Fibroblast of villous mesenchyme (primary cell): ENCODE data around the gene HOXA4. TPM values are rescaled to one million over a fixed set of nuclear protein-coding genes. Genes with fewer than 3 reads are reported as not detected.

Experiments used
- DNase-seq: peaks from one replicate; pipeline ENCODE4 v3.0.0-alpha.2; 2010; ENCODE audit warnings: low read depth
- H3K4me3 ChIP-seq: 2 replicates; pipeline ENCODE4 v1.5.1; 2011; ENCODE audit warnings: low read depth, mild to moderate bottlenecking, low read length
- total RNA-seq: library from RNA; depleted of rRNA; stranded (reverse); fragments of >200 nt; gene quantifications from 2 replicates; pipeline ENCODE4 v1.2.3, GENCODE V29; 2012
- TF ChIP-seq, protein P1 (sequence below): IDR thresholded peaks from 2 replicates; pipeline ENCODE4 v1.5.1; 2012; ENCODE audit warnings: low read depth, mild to moderate bottlenecking, low read length; ENCODE audit not compliant: insufficient read depth

The HOXA4 gene
- total RNA-seq, 1 donor: 1.3 TPM

DNA sequence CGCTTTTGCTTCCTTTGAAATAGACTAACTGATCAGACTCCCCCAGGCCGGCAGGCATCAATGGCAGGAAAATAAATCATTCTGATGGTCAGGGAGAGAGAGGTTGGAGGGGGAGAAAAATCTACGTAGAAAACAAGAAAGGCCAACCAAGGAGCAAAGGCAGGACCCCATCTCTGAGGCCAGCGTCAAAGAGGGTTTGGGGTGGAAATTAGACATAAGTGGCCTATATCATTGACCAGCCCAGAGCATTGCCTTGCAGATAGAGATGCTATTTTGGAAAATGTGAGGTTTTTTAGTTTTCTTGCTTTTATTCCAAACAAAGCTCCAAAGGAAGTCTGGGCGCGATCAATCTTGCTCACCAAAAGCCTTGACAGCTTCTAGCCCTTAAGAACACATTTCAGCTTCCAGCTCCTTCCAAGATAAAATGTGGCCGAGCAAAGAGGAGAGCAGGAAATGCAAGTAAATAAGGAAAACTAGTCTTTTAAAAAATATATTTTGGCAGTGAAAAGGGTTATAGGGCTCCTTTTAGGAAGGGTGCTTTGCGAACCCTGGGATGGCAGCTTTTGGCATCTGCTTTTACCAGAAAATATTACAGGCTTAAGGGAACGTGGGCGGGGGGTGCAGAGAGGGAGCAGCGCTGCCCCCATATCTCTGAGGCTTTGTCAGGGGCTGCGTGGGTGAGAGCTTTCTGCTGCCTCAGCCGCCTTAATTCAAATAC lies 26.1 kb downstream of the HOXA4 start:
- TF ChIP-seq, protein P1, sequence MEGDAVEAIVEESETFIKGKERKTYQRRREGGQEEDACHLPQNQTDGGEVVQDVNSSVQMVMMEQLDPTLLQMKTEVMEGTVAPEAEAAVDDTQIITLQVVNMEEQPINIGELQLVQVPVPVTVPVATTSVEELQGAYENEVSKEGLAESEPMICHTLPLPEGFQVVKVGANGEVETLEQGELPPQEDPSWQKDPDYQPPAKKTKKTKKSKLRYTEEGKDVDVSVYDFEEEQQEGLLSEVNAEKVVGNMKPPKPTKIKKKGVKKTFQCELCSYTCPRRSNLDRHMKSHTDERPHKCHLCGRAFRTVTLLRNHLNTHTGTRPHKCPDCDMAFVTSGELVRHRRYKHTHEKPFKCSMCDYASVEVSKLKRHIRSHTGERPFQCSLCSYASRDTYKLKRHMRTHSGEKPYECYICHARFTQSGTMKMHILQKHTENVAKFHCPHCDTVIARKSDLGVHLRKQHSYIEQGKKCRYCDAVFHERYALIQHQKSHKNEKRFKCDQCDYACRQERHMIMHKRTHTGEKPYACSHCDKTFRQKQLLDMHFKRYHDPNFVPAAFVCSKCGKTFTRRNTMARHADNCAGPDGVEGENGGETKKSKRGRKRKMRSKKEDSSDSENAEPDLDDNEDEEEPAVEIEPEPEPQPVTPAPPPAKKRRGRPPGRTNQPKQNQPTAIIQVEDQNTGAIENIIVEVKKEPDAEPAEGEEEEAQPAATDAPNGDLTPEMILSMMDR: no peak
- H3K4me3 ChIP-seq: no peak overlapping the region
- DNase-seq: no peak

DNA sequence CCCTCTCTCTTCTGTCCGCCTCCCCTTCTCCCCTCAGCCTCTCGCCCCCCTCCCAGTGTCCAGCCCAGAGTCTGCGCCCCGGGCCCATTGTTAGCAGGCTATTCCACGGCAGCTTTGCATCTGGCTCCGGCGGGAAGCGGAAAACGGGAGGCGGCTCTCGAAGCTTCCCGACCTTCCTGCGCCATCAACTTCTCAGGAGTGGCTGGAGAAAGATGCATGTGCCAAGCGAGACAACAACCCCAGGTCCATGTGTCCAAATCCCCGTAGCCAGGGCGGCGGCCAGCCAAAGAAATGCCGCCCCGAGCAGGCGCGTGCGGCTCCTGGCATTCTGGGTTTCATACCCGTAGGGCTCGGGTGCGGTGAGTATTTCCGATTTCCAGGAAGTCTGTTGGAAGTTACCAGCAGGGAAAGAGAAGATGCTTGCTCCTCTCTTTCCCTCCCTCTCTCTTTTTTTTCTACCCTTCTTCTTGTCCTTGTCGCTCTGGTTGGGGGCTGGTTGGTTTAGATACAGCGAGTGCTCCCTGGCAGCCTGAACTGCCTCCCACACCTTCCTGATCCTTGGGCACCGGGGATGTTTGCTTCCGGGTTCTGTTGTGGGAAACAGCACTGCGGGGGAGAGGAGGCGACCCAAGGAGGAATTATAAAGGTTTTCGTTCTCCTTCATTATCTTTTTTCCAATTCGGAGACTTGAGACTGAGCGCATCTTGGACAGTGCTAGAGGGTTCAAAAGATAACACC lies 26.9 kb downstream of the HOXA4 start:
- TF ChIP-seq, protein P1: no peak
- no peak for DNase-seq
- H3K4me3 ChIP-seq: no peak overlapping the region

DNA sequence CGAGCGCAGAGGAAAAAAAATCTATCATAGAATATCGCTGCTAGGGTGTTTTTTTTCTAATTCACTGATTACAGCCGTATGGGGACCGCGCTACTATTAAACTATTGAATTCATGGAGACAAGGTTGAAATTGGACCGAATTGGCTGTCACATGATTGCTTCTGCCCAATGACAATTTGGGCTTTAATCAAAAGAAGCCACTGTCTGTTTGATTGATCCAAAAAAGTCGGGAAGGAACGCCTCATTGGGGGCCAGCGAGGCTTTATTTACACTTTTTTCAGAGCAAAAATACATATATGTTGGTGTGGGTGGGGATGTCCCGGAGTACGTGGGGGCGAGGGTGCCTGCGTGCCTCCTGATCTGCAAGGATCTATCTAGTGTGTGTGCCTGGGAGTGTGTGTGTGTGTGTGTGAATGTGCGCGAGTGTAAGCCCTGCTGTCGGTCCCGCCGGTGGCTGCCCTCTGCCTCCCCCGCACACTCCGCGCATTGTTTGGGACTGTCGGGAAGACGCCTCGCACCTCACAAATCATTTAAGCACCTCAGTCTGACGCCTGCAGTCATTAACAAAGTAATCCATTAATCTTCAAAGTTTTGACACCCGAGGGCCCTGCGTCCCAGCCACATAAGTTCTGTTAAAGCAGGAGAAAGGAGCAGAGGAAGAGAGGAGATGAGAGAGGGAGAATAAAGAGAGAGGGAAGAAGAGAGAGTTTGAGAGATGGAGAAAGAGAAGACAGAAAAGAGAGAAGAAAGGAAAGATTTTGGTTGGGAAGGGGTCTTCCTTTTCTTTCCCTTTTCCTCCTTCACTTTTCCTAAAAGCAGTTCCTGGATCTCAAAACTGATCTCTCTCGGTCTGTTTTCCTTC lies 27.7 kb downstream of the HOXA4 start, which contains the start of gene HOXA2:
Gene HOXA2, minus strand, starts transcription at position 103 of the 862 bp plus-strand sequence. CDS start 183 bp downstream, outside the sequence.
- no peak for DNase-seq
- TF ChIP-seq, protein P1: no peak
- no peak within 1 kb of the TSS for H3K4me3 ChIP-seq

DNA sequence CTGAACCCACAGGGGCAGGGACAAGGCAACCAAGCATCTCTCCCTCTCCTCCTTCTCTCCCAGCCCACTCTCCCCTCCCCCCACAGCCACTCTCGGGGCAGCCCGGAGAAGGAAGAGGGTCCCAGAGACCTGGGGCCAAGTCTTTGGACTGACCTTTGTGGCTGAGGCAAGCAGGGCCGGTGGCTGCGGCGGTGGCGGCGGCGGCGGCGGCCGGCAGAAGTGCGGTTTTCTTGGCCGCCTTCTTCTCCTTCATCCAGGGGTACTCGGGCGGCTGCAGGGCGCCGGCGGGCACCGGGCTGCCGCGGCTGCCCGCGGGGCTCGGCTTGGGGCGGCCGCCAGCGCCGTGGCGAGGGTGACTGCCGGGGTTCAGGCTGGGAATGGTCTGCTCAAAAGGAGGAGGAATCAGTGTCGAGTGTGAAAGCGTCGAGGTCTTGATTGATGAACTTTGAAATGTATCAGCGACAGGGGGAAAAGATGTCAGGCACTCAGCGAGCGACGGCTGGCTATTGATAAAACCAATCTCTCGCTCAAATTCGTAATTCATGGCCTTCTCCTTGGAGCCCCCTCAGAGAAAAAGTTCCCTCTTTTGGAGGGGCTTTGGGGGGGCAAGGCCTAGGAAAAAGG lies 28.5 kb downstream of the HOXA4 start:
- no peak for DNase-seq
- no peak overlapping the region for H3K4me3 ChIP-seq
- TF ChIP-seq, protein P1: no peak

DNA sequence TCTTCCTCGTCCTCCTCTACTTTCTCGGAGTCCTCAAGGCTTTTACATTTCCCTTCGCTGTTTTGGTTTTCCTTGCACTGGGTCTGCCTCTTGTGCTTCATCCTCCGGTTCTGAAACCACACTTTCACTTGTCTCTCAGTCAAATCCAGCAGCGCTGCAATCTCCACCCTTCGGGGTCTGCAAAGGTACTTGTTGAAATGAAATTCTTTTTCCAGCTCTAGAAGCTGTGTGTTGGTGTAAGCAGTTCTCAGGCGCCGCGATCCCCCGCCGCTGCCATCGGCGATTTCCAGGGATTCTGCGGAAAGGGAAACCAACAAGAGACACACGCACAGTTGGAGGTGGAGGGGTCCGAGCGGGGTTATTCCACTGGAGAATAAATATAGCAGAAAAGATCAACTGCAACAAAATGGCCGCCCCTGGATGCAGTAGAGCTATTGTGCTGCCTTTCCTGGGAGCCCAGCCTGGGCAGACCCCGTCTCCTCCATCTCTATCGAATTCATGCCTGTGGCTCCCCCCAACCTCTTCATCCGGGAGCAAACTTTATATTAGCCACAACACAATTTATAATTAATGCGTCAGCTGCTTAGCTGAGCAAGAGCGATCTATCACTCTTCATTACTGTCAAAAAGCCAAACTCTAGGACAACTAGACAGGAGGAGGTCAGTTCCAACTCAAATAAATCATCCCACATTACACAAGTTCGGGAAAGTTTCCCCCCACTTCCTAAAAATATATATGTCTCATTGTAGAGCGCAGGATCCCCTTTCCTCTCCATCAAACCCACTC lies 29.2 kb downstream of the HOXA4 start:
- no peak for DNase-seq
- H3K4me3 ChIP-seq: no peak overlapping the region
- TF ChIP-seq, protein P1: no peak
